Stimulated activated effector memory CD8-positive, alpha-beta T cell treated with anti-CD3 and anti-CD28 coated beads, Interleukin-12 subunit alpha, Interleukin-12 subunit beta, amount 100 ng/mL, for 72 hours (primary cell): Measurements from ENCODE around the gene PPP1R15B.
"Not testable (repeated sequence)": the region's sequence is repeated elsewhere in the genome, so short reads cannot be mapped to it uniquely, and the experiment has no call there.

Experiments
- ATAC-seq: fragments of 150-1000 bp; cut with Tn5 transposase; 2 replicates; pipeline ENCODE4 v1.10.0; 2021
- DNase-seq, 2 donors: peaks; one replicate each; pipeline ENCODE4 v3.0.0; 2021 to 2022; ENCODE audit warnings: low spot score in 2 of 2
- H3K27ac Mint-ChIP-seq: one replicate; pipeline ENCODE4 v1.8.0; 2022; ENCODE audit warnings: mild to moderate bottlenecking, mixed read lengths
- H3K36me3 Mint-ChIP-seq: one replicate; pipeline ENCODE4 v1.8.0; 2022; ENCODE audit warnings: mild to moderate bottlenecking, mixed read lengths
- H3K4me1 Mint-ChIP-seq: one replicate; pipeline ENCODE4 v1.8.0; 2022; ENCODE audit warnings: mixed read lengths
- H3K4me3 Mint-ChIP-seq: one replicate; pipeline ENCODE4 v1.8.0; 2022; ENCODE audit warnings: mild to moderate bottlenecking, mixed read lengths
- H3K9me3 Mint-ChIP-seq: one replicate; pipeline ENCODE4 v1.8.0; 2022; ENCODE audit warnings: mixed read lengths

PPP1R15B gene

GRCh38 chr1:204435381-204435831 is 23.8 kb upstream of the PPP1R15B start:
- peaks cover 49% of the 10 kb centered on the region for H3K4me1 Mint-ChIP-seq
- peaks cover 96% of the 10 kb centered on the region for H3K36me3 Mint-ChIP-seq
- ATAC-seq (no peak), DNase-seq (no peak)
- H3K9me3 Mint-ChIP-seq = no peaks in the 10 kb centered on the region
- no peak overlapping the region for H3K4me3 Mint-ChIP-seq
- H3K27ac Mint-ChIP-seq = peak overlapping the region; percentile 69

- no peak for ATAC-seq
Observed at GRCh38 chr1:204434116-204434755, 22.6 kb upstream of the PPP1R15B start.

GRCh38 chr1:204432708-204433107 is 21.1 kb upstream of the PPP1R15B start:
- no peak for DNase-seq
- Mint-ChIP-seq H3K4me1 (peaks cover 30% of the 10 kb centered on the region), H3K4me3 (no peak overlapping the region), H3K36me3 (peaks cover 91% of the 10 kb centered on the region), H3K27ac (no peak overlapping the region), H3K9me3 (no peaks in the 10 kb centered on the region)
- no peak for ATAC-seq

More at GRCh38 chr1:204434116-204434755, 22.6 kb upstream of the PPP1R15B start:
- Mint-ChIP-seq H3K9me3 (no peaks in the 10 kb centered on the region), H3K27ac (peak overlapping the region; percentile 69), H3K4me3 (no peak overlapping the region), H3K36me3 (peaks cover 91% of the 10 kb centered on the region), H3K4me1 (peaks cover 44% of the 10 kb centered on the region)
- no peak for DNase-seq

- no peaks in the 10 kb centered on the region for H3K9me3 Mint-ChIP-seq
- DNase-seq (peak; percentile 69 to 86), ATAC-seq (peak; percentile 74)
- peaks cover 91% of the 10 kb centered on the region for H3K36me3 Mint-ChIP-seq
- H3K27ac Mint-ChIP-seq = peak overlapping the region; percentile 30
- peaks cover 25% of the 10 kb centered on the region for H3K4me1 Mint-ChIP-seq
- H3K4me3 Mint-ChIP-seq = no peak overlapping the region
Observed at GRCh38 chr1:204431310-204432184, 19.9 kb upstream of the PPP1R15B start.

DNA sequence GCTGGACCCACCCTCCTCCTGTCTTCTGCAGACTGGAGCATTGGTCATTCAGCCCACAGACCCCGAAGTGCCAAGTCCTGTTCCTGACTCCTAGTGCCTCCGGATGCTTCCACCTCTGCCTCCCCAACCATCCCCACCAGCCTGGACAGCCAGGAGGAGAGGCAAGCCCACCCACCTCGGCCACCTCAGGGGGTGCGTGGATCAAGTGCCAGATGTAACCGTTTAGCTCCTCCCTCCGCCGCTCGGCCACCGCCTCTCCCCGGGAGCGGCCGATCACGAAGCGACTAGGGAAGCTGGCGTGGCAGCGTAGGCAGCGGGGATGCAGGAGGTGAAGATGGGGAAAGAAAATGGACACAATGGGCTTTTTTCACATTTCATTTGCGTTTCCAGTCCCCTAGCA is 18.1 kb upstream of the PPP1R15B start:
- Mint-ChIP-seq H3K4me3 (no peak overlapping the region), H3K27ac (no peak overlapping the region), H3K4me1 (peaks cover 23% of the 10 kb centered on the region), H3K9me3 (no peaks in the 10 kb centered on the region), H3K36me3 (peaks cover 92% of the 10 kb centered on the region)
- DNase-seq (no peak), ATAC-seq (no peak)

DNA sequence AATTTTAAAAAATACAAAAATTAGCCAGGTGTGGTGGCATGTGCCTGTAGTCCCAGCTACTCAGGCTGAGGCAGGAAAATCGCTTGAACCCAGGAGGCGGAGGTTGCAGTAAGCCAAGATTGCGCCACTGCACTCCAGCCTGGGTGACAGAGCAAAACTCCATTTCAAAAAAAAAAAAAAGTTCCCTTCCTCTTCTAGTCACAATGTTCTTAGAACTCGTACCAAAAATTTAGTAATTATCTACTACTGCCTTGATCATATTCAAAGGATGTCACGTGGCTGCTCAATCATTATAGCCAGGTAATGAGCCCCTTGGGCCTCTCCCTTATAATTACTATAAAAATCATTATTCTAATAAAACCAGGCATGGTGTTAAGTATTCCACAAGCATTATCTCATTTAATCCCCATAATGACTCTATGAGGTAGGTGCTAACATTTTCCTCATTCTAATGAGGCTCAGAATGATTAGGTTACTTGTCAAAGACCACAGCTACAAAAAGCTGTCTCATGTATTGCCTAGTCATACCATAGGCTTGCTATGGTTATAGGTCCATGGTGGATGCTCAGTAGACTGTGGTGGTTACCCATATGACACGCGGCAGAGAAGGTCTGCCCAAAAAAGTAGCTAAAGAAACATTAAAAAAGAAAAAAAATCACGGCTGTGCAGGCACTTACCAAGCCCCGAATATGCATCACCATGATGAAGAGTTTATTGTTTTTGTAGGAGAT is 15.5 kb upstream of the PPP1R15B start:
- H3K27ac Mint-ChIP-seq = no peak overlapping the region
- no peaks in the 10 kb centered on the region for H3K9me3 Mint-ChIP-seq
- H3K4me1 Mint-ChIP-seq = peaks cover 23% of the 10 kb centered on the region
- H3K4me3 Mint-ChIP-seq = no peak overlapping the region
- H3K36me3 Mint-ChIP-seq = peaks cover 89% of the 10 kb centered on the region
- ATAC-seq (peak; percentile 69), DNase-seq (no peak)

DNA sequence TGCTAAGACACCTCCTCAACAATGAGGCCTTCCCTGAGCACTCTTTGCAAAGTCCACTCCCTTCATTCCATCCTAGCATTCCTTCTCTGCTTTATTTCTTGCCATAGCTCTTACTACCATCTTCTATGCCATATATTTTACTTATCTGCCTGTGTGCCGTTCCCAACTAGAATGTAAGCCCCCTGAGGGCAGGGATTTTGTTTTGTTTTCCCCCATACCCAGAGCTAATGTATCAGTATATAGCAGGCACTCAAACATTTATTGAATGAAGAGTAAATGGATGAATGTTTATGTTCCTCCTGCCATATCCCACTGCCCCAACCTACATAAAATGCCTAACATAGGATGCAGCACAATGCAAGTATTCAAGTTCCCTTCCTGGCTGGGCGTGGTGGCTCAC is 14.9 kb upstream of the PPP1R15B start:
- H3K36me3 Mint-ChIP-seq = peaks cover 89% of the 10 kb centered on the region
- no peaks in the 10 kb centered on the region for H3K9me3 Mint-ChIP-seq
- no peak overlapping the region for H3K27ac Mint-ChIP-seq
- H3K4me3 Mint-ChIP-seq = no peak overlapping the region
- DNase-seq (no peak), ATAC-seq (no peak)
- peaks cover 18% of the 10 kb centered on the region for H3K4me1 Mint-ChIP-seq

DNA sequence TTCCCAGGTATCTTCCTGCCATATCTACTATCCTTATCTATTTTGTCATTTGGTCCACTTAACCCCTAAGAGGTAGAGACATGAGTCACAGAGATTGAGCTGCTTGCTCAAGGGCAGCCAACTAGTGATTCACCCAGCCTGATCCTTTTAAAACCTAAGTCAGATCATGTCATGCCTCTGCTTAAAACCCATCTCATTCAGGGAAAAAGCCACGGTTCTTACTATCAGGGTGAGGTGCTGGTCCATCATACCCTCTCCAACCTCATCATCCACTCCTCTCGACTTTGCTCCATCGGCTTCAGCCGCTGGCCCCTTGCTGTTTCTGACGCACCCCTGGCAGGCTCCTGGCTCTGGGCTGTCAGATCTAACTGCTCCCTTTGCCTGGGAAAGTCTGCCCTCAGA is 14.4 kb upstream of the PPP1R15B start:
- H3K4me3 Mint-ChIP-seq = no peak overlapping the region
- ATAC-seq = peak; percentile 60

DNA sequence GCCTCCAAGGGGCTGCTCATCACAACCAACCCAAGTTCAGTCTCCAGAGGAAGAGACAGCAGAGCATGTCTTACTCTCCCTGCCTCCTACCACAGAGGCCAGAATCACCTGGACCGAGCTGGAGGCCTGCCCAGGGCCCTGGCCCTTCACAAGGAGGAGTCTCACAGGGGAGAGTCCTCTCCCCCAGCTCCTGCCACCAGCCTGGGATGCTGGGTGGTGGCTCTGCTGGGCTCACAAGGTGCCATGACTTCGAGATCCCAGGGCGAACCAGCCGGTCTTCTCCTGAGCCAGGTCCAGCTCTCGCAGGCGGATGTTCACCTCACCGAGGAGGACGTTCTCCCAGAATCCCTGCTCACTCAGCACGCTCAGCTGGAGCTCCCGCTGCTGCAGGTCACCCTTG is 13.0 kb upstream of the PPP1R15B start:
- no peak overlapping the region for H3K27ac Mint-ChIP-seq
- ATAC-seq = no peak
- H3K4me1 Mint-ChIP-seq = peaks cover 20% of the 10 kb centered on the region
- no peak for DNase-seq
- no peaks in the 10 kb centered on the region for H3K9me3 Mint-ChIP-seq
- H3K4me3 Mint-ChIP-seq = no peak overlapping the region
- peaks cover 88% of the 10 kb centered on the region for H3K36me3 Mint-ChIP-seq

More for the DNA sequence above, 14.4 kb upstream of the PPP1R15B start:
- no peak for DNase-seq
- Mint-ChIP-seq H3K4me1 (peaks cover 13% of the 10 kb centered on the region), H3K9me3 (no peaks in the 10 kb centered on the region), H3K36me3 (peaks cover 89% of the 10 kb centered on the region), H3K27ac (no peak overlapping the region)

- DNase-seq, ATAC-seq, H3K27ac Mint-ChIP-seq, H3K4me3 Mint-ChIP-seq, H3K9me3 Mint-ChIP-seq: not testable (repeated sequence)
- peaks cover 44% of the 10 kb centered on the region for H3K4me1 Mint-ChIP-seq
- peaks cover 69% of the 10 kb centered on the region for H3K36me3 Mint-ChIP-seq
Observed at GRCh38 chr1:204422061-204422705, 10.6 kb upstream of the PPP1R15B start.

DNA sequence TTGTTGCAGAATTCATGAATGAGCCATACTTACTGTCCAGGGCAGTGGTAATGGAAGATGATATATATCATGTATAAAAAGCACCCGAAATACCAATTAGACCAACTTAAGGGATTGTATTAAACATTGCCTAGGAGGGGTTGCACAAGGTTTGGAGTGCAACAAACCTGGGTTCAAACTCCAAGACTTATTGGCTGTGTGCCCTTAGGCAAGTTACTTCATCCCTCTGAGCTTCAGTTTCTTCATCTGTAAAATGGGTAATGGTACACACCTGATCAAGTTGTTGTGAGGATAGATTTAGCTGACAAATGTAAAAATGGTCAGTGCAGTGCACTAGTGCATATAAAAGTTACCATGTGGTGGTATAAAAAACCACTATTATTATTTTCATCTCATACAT is 9.8 kb upstream of the PPP1R15B start:
- no peaks in the 10 kb centered on the region for H3K9me3 Mint-ChIP-seq
- no peak overlapping the region for H3K4me3 Mint-ChIP-seq
- H3K36me3 Mint-ChIP-seq = peaks cover 62% of the 10 kb centered on the region
- DNase-seq (no peak), ATAC-seq (no peak)
- peaks cover 45% of the 10 kb centered on the region for H3K4me1 Mint-ChIP-seq
- H3K27ac Mint-ChIP-seq = no peak overlapping the region

- ATAC-seq (no peak), DNase-seq (no peak)
- peaks cover 40% of the 10 kb centered on the region for H3K4me1 Mint-ChIP-seq
- no peak overlapping the region for H3K4me3 Mint-ChIP-seq
- H3K9me3 Mint-ChIP-seq = no peaks in the 10 kb centered on the region
- peak overlapping the region; percentile 56 for H3K27ac Mint-ChIP-seq
- H3K36me3 Mint-ChIP-seq = peaks cover 51% of the 10 kb centered on the region
Observed at GRCh38 chr1:204420039-204421004, 8.7 kb upstream of the PPP1R15B start.

GRCh38 chr1:204419064-204419403 is 7.4 kb upstream of the PPP1R15B start:
- DNase-seq = no peak
- no peak for ATAC-seq
- Mint-ChIP-seq H3K4me1 (peaks cover 40% of the 10 kb centered on the region), H3K4me3 (no peak overlapping the region), H3K27ac (no peak overlapping the region), H3K9me3 (no peaks in the 10 kb centered on the region), H3K36me3 (peaks cover 38% of the 10 kb centered on the region)
